ENCODE measurements around the gene P2RX3.
"Not testable (repeated sequence)": the region's sequence is repeated elsewhere in the genome, so short reads cannot be mapped to it uniquely, and the experiment has no call there.

The P2RX3 gene

DNA sequence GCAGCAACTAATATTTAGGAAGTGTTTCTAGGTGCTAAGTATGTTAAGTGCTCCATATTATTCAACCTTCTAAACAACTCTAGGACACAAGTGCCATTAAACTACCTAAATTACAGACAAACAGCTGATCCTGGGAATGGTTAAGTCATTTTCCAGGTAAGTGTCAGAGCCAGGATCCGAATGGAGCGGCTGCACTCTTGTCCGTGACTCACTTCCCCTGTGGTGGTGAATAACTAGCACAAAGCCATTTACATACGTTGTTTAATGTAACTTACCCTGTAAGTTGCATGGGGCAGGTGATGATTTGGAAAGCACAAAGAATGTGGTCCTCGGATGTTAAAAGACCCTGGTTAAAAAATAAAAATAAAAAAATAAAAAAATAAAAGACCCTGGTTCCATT lies 61.1 kb downstream of the P2RX3 start:
- TF ChIP-seq, protein P1, sequence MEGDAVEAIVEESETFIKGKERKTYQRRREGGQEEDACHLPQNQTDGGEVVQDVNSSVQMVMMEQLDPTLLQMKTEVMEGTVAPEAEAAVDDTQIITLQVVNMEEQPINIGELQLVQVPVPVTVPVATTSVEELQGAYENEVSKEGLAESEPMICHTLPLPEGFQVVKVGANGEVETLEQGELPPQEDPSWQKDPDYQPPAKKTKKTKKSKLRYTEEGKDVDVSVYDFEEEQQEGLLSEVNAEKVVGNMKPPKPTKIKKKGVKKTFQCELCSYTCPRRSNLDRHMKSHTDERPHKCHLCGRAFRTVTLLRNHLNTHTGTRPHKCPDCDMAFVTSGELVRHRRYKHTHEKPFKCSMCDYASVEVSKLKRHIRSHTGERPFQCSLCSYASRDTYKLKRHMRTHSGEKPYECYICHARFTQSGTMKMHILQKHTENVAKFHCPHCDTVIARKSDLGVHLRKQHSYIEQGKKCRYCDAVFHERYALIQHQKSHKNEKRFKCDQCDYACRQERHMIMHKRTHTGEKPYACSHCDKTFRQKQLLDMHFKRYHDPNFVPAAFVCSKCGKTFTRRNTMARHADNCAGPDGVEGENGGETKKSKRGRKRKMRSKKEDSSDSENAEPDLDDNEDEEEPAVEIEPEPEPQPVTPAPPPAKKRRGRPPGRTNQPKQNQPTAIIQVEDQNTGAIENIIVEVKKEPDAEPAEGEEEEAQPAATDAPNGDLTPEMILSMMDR (IDR thresholded peaks at IDR 0.05; ENCODE audit: low read depth, low read length, missing control alignments), result no peak
- no peak for DNase-seq
- Histone ChIP-seq H3K27ac (no peak overlapping the region), H3K4me3 (ENCODE audit: low read depth, low read length) (no peak overlapping the region), H3K36me3 (replicated peaks) (no peaks in the 10 kb centered on the region), H3K27me3 (replicated peaks) (peaks cover 3% of the 10 kb centered on the region)
- in situ Hi-C loops (cut with HindIII; ENCODE audit: low pct_ligation_motif_present, low sequenced_read_pairs), result no loop called here

GRCh38 chr11:57399972-57400578 lies 61.9 kb downstream of the P2RX3 start:
- in situ Hi-C loops (cut with HindIII; ENCODE audit: low pct_ligation_motif_present, low sequenced_read_pairs), result no loop called here
- no peaks in the 10 kb centered on the region for H3K36me3 ChIP-seq (replicated peaks)
- H3K27me3 ChIP-seq (replicated peaks), result peaks cover 3% of the 10 kb centered on the region
- DNase-seq, result no peak
- TF ChIP-seq, protein P1 (IDR thresholded peaks at IDR 0.05; ENCODE audit: low read depth, low read length, missing control alignments), result no peak
- H3K27ac ChIP-seq, result no peak overlapping the region
- H3K4me3 ChIP-seq (ENCODE audit: low read depth, low read length), result no peak overlapping the region

DNA sequence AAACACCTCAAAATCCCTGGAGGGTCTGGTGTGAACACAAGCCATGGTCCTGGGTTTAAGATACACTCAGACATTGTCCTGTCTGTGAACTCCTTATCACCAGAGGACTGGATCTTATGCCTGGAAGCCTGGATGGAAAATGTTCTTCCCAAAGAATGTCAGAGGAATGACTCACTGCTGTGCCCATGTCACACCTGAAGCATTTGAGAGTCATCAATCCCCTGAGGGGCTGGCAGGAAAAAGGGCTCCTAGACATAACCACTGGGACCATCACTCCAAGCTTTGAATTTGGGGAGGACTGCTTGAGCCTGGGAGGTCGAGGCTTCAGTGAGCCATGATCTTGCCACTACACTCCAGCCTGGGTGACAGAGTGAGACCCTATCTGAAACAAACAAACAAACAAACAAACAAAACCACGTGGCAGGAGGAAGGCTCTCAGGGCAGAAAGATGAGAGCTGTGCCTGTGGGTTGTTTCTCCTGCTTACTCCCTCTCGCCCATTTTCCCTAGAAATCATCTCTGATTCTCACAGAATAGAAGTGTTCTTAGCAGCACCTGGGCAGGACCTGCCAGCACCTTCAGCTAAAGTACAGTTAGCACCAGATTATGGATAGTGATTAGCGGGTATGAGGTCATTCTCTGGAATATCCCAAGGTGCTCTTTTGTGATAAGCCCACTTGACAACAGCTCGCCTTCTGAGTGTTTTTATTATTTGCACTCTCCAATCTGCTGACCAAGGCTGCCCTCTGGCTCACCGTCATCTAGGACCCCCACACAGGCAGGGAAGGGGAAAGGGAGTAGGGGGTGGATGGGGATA lies 64.2 kb downstream of the P2RX3 start:
- TF ChIP-seq, protein P1 (IDR thresholded peaks at IDR 0.05; ENCODE audit: low read depth, low read length, missing control alignments), result no peak
- DNase-seq, result no peak
- in situ Hi-C loops (cut with HindIII; ENCODE audit: low pct_ligation_motif_present, low sequenced_read_pairs), result no loop called here
- peaks cover 3% of the 10 kb centered on the region for H3K27me3 ChIP-seq (replicated peaks)
- H3K4me3 ChIP-seq (ENCODE audit: low read depth, low read length), result no peak overlapping the region
- no peak overlapping the region for H3K27ac ChIP-seq
- no peaks in the 10 kb centered on the region for H3K36me3 ChIP-seq (replicated peaks)

- in situ Hi-C loops (cut with HindIII; ENCODE audit: low pct_ligation_motif_present, low sequenced_read_pairs); H3K4me3 ChIP-seq (ENCODE audit: low read depth, low read length); H3K27me3 ChIP-seq (replicated peaks); DNase-seq; H3K27ac ChIP-seq; H3K36me3 ChIP-seq (replicated peaks): not testable (repeated sequence)
Observed at GRCh38 chr11:57403003-57403801, 65.0 kb downstream of the P2RX3 start.

DNA sequence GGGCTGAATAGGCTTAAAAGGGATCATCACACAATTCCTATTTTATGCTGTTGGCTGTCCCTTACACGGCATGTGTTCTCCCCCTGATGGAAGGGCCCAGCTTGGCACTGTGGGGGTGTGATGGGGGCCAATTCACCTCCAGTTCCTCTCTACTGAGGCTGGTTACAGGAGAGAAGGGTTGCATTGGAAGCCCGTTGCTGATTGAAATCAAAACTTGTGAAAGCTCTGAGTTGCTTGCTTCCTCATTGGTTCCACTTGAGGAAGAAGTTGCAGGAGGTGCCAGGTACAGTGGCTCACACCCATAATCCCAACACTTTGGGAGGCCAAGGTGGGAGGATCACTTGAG lies 65.6 kb downstream of the P2RX3 start:
- DNase-seq, result no peak
- no peak overlapping the region for H3K27ac ChIP-seq
- H3K27me3 ChIP-seq (replicated peaks), result peaks cover 3% of the 10 kb centered on the region
- TF ChIP-seq, protein P1 (IDR thresholded peaks at IDR 0.05; ENCODE audit: low read depth, low read length, missing control alignments), result no peak
- in situ Hi-C loops (cut with HindIII; ENCODE audit: low pct_ligation_motif_present, low sequenced_read_pairs), result no loop called here
- no peak overlapping the region for H3K4me3 ChIP-seq (ENCODE audit: low read depth, low read length)
- H3K36me3 ChIP-seq (replicated peaks), result no peaks in the 10 kb centered on the region

GRCh38 chr11:57405271-57405860 lies 67.2 kb downstream of the P2RX3 start:
- no peak overlapping the region for H3K27ac ChIP-seq
- no peaks in the 10 kb centered on the region for H3K36me3 ChIP-seq (replicated peaks)
- TF ChIP-seq, protein P1 (IDR thresholded peaks at IDR 0.05; ENCODE audit: low read depth, low read length, missing control alignments), result no peak
- in situ Hi-C loops (cut with HindIII; ENCODE audit: low pct_ligation_motif_present, low sequenced_read_pairs), result no loop called here
- no peak overlapping the region for H3K4me3 ChIP-seq (ENCODE audit: low read depth, low read length)
- DNase-seq, result no peak
- no peaks in the 10 kb centered on the region for H3K27me3 ChIP-seq (replicated peaks)

All from brain microvascular endothelial cell (primary cell).